HG03342 (cell line): ENCODE results near the gene FLNB.
"Not testable (repeated sequence)": the region's sequence is repeated elsewhere in the genome, so short reads cannot be mapped to it uniquely, and the experiment has no call there.

Experiments
- ATAC-seq: cut with Tn5 transposase; IDR thresholded peaks from one replicate; pipeline ENCODE4 v1.9.1; 2021; ENCODE audit warnings: mild to moderate bottlenecking, moderate library complexity; ENCODE audit not compliant: unreplicated experiment

The FLNB gene

DNA sequence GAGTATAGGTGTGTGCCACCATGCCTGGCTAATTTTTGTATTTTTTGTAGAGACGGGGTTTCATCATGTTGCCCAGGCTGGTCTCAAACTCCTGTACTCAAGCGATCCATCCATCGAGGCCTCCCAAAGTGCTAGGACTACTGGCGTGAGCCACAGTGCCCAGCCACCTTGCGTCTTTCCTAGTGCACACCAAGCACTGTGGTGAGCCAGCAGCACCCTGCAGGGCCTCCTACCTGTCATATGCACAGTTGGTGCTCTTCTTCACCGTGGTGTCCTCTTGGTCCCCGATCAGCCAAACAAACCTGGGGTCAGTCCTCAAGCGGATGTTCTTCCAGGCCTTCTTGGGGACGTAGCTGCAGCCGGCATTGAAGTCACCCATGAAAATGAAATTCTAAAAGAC is 189.4 kb downstream of the FLNB start:
- ATAC-seq, result no peak

DNA sequence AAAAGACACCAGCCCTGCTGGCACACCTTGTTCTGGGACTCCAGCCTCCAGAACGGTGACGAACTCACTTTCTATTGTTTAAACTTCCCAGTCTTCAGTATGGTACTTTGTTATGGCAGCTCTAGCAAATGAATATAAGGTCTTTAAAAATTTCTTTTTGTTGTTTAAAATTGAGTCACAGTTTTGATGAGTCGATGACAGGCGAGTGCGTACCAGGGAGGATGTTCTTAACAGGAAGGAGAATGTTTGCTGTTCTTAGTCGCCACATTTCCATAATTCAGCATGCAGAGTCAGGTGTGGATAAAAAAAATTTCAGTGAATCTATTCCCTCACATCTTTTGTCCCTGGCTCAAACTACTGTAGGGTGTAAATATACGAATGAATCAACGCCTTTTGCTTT is 190.1 kb downstream of the FLNB start:
- ATAC-seq, result no peak

DNA sequence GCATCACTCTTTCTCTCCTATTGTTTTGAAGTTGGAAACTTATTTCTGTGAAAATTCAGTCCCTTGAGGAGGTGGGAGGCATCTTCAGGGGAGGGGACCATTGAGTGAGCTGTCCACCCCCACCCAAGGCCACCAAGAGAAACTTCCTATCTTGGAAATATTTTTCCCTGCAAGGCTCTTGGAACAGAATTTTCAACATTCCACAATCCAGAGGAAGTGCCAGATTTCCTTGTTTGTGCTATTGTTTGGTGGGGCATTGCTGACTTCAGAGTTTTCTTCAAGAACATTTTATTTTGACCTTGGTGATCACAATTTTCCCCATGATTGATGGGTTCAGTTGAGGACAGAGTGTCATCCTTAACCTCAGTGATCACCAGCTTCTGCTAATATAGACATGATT is 190.6 kb downstream of the FLNB start:
- no peak for ATAC-seq

DNA sequence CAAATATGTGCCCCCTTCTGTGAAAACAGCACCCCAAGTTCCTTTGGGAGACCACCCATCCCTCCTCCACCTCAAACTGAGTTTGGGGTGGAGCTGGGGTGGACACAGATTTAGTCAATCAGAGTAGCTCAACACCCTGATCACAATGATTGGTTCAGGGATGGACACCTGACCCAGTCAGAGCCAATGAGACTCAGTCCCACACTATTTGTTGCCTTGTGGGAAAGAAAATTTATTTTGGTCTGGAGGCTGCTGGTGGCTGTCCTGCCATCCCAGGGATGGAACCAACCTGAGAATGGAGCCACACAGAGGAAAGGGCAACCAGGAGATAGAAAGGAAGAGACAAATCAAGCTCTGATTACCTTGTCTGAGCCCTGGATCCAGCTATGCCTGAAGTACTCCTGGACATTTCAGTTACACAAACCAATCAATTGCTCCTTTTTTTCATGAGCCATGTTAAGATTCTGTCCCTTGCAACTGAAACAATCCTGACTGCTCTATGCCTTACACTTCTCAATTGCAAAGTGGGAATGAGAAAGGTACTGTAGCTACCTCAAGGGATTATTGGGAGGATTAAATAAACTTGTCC is 192.0 kb downstream of the FLNB start:
- ATAC-seq, result no peak

DNA sequence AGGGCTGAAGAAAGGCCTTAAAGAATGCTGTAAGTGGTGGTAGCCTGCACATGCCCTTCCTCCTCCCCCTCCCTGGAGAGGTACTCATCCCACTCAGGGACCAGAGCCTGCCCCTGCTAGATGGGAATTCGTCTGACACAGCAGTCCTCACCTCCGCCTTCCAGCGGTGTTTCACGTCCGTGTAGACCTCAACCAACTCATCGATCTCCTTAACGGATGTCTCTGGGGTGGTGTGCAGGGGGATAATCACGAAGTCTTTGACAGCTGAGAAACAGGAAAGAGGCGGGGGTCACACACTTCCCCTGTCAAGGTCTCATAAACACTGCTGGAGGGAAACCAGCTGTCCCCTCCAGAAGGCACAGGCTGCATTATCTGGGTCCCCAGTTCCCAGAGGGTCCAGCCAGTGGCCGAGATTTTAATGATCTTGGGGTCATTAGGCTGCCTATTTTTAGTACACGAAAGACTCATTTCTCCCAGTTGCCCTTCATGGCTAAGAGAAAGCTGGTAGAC is 192.7 kb downstream of the FLNB start:
- ATAC-seq, result no peak

DNA sequence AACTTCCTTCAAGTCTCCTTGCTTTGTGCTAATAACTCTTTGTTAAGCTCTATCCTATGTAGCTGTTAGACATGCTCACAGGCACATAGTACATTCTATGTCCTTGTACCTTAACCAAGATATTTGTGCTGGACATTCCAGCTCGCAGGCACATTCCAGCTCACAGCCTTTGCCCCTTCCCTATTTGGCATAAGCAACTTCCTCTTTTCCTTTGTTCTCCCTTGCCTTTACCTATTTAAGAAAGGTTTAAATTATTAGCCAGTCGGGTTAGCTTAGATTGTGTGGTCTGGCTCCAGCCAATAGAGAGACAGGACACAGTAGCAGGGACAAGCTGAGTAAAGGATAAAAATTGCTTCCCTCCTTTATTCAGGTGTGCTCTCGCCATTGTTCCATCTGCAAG is 193.2 kb downstream of the FLNB start:
- not testable (repeated sequence) for ATAC-seq

DNA sequence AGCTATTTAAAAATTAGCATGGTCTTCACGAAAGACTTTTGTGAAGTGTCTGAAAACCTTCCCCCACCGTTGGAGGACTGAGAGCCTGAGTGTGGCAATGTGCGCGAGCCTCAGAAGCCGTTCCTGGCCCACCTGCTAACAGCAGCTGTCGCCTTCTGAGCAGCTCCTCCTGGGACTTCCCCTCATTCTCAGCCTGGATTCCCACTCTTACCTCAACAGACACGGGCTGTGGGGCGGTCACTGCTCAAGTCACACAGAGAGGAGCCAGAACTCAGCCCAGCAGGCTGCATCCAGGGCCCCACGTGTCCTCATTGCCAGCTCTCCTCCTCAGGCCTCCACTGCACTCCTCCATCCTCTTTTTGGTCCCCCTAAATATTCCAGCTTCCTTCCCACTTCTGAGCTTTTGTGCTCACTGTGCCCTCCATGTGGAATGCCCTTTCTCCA is 194.7 kb downstream of the FLNB start:
- ATAC-seq, result no peak

DNA sequence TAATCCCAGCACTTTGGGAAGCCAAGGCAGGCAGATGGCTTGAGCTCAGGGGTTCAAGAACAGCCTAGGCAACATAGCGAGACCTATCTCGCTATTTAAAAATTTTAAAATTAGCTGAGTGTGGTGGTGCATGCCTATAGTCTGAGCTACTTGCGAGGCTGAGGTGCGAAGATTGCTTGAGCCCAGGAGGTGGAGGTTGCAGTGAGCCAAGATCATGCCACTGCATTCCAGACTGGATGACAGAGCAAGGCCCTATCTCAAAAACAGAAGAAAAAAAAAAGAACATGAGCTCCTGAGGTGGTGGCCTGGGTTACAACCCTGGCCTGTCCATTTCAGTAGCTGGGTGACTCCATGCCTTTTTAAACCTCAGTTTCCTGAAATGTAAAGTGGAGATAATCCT is 195.3 kb downstream of the FLNB start:
- ATAC-seq, result no peak

DNA sequence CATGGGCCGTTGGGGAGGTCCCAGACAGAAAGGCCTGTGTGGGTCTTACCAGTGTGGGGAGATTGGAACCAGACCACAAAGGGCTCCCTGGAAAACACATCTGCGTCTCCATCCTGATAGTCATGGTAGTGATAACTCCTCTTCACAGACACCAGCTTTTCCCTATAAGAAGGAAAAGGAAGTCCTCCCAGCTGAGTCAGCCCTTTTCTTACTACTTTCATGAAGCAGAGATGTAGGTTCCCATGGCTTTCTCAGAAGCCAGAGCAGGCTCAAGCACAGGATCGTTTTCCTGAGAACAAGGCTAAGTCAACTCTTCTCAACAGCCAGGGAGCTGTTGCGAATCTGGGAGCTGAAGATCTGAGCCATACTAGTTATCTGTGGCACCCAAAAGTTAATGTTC is 196.5 kb downstream of the FLNB start:
- ATAC-seq, result no peak

DNA sequence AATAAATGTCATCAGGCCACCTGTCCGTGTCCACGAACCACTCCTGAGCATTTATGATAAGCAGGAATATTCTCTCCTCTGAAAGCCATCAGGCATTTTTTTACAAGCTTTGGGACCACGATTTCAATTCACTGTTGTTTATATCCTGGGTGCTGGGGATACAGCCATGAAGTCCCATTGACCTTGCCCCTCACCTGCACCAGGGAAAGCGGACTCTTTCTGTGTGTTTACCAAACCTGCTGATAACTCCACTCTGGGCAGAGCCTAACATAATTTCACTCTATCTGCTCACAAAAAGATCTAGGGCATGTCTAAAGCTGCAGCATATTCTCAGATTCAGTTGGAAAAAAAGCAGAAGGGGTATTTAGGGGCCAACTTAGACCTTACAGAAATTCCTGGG is 197.8 kb downstream of the FLNB start:
- no peak for ATAC-seq

DNA sequence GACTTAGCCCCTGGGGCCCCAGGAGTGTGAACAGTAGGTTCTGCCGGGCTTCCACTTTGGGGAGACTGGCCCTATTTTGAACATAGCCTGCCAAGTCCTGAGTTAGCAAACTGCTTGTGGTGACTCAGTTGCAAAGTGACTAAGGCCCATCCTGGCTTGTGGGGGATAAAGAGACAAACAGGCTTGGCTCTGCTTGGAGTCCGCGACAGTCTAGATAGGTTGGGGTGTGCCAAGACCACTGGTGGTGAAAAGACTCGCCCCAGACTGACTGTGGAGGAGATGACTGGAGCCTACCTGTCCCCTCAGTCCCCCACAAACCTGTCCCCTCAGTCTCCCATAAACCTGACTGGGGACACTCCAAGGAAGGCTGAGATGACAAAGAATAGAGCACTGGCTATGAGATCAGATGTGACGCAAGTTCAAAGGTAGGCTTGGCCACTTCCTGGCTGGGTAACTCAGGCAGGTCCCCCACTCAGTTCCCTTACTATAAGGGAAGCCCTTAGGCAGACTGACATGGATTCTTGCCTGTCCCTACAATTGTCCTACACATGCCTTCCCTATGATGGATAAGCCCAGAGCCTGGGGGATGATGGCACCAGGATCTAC is 198.3 kb downstream of the FLNB start:
- ATAC-seq, result no peak

DNA sequence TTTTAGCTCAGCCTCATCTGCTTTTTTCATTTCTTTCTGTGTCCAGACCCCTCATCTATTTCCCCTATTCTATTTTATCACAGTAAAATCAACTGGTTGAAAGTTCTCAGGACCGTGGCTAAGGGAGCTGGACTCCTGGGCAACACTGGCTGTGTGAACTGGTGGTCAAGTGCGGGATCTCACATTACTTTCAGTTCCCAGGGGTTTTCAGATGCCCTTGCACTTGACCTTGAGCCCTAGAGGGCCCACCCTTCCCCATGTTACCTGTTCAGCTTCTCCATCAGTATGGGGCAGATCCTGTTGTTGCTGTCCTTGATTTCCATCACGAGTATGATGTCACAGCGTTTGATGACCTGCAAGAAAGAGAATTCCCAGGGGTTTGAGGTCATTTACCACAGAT is 199.7 kb downstream of the FLNB start:
- ATAC-seq, result no peak

DNA sequence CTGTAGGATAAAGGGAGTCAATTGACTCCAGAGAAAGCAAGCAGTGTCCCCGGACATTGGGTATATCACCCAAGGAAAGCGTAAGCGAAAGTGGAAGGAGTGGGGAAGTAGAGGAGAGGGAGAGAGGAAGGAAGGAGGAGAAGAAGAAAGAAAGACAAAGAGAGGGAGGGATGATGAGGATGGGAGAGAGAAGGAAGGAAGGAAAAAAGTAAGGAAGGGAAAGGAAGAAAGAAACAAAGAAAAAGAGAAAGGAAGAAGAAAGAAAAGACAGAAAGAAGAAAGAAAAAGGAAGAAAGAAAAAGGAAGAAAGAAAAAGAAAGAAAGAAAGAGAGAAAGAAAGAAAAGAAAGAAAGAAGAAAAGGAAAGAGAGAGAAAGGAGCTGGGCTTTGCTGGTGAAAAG is 201.7 kb downstream of the FLNB start:
- ATAC-seq, result no peak

DNA sequence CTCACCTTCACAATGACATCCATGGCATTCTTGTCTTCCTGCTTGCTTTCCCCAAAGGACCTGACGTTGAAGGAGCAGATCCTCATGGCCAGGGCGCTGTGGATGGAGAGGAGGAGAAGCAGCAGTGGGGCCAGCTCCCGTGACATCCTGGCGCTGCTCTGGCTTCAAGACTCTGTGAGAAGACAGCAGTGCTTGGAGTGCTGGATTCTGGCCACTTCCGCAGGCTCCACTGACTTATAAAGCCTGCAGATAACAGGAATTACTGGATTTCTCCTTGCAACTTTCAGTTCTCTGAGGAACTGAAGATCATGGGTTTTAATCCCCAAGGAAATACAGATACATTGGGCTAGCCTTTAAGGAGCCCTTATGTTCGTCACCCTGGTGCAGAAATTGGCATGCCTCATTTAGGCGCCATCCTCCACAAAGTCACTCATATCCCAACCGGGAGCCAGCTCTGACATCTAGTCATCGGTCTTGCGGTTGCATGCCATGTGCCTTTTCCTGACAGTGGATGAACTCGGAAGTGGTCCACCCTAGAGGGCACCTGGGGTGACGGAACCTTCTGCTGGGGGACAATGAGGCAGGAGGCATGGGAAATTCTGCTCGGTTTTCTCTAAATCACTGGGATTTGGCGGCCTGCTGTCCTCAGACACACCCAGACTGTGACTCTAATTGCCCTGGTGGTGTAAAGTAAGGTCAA is 202.7 kb downstream of the FLNB start, which contains the start of gene DNASE1L3:
Gene DNASE1L3, minus strand, starts transcription at position 212 of the 700 bp plus-strand sequence. Its CDS starts 66 bp downstream, at position 146.
- no peak for ATAC-seq

DNA sequence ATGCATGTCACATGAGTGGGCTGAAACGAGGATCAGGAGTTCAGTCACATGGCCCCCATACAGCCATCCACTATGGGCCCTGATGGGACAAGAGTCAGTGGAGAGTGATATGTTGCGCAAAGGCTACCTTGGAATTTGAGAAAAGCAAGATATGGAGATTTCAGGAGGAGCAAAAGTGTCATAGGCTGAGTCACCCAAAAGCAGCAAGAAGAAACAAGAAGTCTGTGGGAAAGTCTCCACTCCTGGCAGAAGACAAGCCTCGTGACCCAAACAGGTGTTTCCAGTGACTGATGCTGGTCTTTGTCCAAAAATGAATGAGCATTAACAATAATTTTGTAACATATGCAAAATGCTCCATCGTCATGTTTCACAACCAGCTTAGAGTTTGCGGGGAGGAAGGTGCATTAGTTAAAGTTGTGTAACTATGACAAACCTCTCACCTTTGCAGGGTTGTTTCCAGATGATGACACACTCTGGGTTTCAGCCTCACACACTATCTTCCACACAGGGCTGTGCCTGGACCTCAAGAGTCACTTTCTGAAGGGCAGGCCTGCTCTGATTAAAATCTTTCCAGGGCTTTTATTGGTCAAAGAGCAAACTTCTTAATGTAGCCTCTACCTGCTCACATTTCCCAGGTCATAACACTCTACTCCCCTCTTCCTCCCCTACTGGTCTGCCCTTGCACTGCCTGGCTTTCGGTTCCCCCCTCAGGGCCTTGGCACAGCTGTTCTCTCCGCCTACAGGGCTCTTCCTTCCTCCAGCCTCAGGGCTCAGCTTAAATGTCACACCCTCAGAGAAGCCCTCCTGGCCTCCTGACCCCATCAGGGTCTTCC is 206.5 kb downstream of the FLNB start:
- ATAC-seq, result peak; percentile 74

DNA sequence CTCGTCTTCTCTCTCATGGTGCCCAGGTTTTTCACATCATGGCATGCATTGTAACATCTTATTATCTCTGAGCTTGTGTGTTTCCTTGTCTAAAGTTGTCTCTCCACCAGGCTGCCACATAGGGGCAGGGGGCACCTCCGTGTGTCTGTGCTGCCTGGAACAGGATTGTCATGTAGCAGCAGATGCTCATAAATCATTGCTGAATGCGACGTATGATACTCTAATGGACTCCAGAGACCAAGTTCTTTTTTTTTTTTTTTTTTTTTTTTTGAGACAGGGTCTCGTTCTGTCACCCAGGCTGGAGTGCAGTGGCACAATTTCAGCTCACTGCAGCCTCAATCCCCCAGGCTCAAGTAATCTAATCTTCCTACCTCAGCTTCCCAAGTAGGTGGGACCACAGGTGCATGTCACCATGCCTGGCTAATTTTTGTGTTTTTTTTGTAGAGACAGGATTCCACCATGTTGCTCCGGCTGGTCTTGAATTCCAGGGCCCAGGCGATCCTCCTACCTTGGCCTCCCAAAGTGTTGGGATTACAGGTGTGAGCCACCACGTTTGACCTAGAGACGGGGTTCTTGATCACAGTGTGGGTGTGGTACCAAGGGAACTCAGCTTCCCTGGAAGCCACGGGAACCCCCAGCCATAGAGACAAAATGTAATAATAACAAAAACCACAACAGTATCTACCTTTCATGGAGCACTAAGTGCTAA is 207.2 kb downstream of the FLNB start:
- ATAC-seq, result no peak

DNA sequence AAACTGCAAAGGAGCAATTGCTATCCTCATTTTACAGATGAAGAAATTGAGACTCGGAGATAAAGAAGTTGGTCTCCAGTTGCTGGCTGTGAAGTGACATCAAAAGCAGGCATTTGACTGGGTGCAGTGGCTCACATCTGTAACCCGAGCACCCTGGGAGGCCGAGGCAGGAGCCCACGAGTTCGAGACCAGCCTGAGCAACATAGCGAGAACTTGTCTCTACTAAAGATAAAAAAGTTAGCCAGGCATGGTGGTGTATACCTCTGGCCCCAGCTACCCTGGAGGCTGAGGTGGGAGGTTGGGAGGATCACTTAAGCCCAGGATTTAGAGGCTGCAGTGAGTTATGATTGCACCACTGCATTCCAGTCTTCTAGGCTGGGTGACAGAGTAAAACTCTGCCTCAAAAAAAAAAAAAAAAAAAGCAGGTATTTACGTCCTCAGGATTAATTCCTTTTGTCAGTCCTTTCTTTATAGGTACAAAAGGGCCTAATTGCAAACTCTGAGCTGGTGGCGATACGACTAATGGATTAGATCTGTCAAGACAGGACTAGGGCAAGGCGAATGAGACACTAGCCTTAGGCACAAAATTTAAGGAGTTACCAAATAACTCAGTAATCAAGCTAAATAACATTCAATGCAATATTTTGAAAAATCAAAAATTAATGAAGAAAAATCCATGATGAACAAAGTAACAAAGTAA is 208.4 kb downstream of the FLNB start:
- no peak for ATAC-seq

DNA sequence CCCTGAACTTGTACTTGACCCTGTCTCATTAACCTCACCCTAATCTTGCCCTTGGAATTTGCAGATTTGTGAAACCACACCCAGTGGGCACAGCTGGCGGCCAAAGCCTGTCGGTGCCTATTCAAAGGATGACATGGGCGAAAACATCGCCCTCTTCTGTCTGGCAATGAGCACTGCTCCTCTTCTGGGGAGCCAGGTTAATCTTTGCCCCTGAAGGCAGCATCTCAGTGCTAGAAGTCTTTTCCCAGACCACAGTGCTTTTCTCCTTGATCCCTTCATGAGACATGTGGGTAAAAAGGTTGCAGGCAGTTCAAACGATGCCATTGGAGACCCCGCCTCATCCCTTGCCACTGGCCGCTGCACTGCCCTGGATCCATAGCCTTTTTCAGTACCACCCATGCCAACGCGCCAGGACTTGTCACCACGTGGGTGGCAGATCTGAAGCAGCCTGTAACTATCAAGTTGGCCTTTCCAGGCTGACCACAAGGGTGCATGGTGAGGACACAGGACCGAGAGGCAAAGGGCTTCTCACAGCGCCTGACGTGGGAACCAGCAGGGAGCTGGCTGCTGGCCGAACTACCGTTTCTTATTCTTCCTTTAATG is 209.1 kb downstream of the FLNB start:
- peak; percentile 46 for ATAC-seq

DNA sequence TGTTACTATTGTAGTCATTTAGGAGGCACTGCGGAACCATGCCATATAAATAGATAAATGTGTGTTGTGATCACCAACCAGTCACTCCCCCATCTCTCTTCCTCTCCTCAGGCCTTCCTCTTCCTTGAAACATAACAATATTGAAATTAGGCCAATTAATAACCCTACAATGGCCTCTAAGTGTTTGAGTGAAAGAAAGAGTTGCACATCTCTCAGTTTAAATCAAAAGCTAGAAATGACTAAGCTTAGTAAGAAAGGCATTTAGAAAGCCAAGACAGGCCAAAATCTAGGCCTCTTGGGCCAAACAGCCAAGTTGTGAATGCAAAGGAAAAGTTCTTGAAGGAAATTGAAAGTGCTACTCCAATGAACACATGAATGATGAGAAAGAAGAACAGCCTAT is 210.7 kb downstream of the FLNB start:
- ATAC-seq, result no peak
